ENCODE data around the gene NCAM1.

Gene NCAM1

GRCh38 chr11:113202431-113202830 is 241.2 kb downstream of the NCAM1 start:
- DNase-seq (ENCODE audit: low spot score): peak; percentile 23

- DNase-seq (ENCODE audit: low spot score): no peak
These were observed 242.0 kb downstream of the NCAM1 start for GRCh38 chr11:113203141-113203753.

- no peak for DNase-seq (ENCODE audit: low spot score)
These were observed 243.1 kb downstream of the NCAM1 start for GRCh38 chr11:113204280-113204679.

DNA sequence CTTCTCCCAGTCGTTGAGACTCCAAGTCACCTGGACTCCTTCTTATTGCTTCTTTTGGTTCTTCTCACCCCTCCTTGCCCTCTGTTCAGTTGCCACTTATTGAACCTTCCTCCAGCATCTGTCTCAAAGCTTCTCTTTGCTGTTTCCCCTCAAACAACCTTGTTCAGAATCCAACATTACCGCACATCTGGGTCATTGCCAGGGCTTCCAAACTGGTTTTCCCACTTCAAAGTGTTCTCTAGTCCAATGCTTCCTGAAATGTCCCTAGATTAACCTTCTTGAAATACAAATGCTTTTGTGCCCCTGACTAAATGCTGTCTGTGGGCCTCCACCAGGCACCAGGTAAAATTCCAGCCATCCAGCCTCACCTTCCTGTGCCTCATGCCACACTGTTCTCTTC is 252.3 kb downstream of the NCAM1 start:
- no peak for DNase-seq (ENCODE audit: low spot score)

GRCh38 chr11:113222241-113222640 is 261.0 kb downstream of the NCAM1 start:
- DNase-seq (ENCODE audit: low spot score): no peak

DNA sequence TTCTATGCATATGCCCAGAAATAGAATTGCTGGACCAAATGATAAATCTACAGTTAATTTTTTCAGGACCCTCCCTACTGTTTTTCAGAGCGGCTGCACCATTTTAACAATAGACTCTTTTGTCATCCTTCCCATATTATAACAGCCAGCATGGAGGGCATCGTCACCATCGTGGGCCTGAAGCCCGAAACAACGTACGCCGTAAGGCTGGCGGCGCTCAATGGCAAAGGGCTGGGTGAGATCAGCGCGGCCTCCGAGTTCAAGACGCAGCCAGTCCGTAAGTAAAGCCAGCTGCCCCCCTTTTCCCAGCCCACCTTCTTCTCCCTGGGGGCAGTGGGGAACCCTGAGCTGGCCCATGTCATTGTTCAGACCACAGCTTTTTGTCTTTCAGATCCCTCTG is 273.7 kb downstream of the NCAM1 start:
- no peak for DNase-seq (ENCODE audit: low spot score)

GRCh38 chr11:113237261-113237660 is 276.0 kb downstream of the NCAM1 start:
- no peak for DNase-seq (ENCODE audit: low spot score)

DNA sequence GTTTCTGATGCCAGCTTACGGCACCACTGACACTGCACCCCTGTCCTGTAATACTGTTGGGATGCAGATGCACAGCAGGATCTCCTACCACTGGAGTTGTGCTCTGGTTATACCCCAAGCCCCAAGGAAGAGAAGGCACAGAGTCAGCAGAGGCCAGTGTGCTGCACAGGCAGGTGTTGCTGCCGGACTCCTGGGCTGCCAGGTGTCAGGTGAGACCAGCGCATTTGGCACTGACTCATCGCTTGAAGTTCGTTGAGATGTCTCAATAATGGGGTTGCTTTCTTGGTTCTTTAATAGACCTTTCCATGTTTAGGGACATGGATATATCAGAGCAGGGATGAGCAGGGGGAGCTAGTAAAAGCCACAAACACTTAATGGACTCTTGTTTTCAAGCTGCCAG is 277.5 kb downstream of the NCAM1 start:
- DNase-seq (ENCODE audit: low spot score): no peak

DNA sequence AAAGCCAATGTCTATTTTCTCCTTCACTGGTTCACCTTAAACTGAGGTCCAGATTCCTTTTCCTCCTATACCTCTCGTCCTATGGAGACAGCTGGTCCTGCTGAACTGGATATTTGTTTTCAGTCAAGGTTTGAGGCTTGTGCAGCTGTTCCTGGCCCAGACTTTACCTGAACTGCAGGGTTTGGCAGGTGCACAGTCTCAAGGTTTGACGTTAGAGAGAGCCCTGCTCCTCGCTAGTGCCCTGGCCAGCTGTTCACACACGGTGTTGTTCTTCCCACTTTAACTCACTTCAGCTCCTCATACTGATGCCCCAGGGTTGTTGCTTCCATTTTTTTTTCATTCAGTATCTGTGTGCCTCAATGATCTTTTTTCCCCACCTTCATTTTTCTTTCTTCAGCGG is 279.2 kb downstream of the NCAM1 start:
- DNase-seq (ENCODE audit: low spot score): no peak

- no peak for DNase-seq (ENCODE audit: low spot score)
These were observed 279.8 kb downstream of the NCAM1 start for GRCh38 chr11:113240790-113241635.

- no peak for DNase-seq (ENCODE audit: low spot score)
These were observed 280.4 kb downstream of the NCAM1 start for GRCh38 chr11:113241636-113242054.

- DNase-seq (ENCODE audit: low spot score): no peak
These were observed 280.8 kb downstream of the NCAM1 start for GRCh38 chr11:113242060-113242459.

GRCh38 chr11:113242767-113243397 is 281.7 kb downstream of the NCAM1 start:
- no peak for DNase-seq (ENCODE audit: low spot score)

- DNase-seq (ENCODE audit: low spot score): no peak
These were observed 282.5 kb downstream of the NCAM1 start for GRCh38 chr11:113243696-113244095.

GRCh38 chr11:113245216-113245615 is 284.0 kb downstream of the NCAM1 start:
- DNase-seq (ENCODE audit: low spot score): no peak

- no peak for DNase-seq (ENCODE audit: low spot score)
These were observed 286.0 kb downstream of the NCAM1 start for GRCh38 chr11:113247221-113247620.

- DNase-seq (ENCODE audit: low spot score): no peak
These were observed 286.7 kb downstream of the NCAM1 start for GRCh38 chr11:113247966-113248365.

- DNase-seq (ENCODE audit: low spot score): no peak
These were observed 287.7 kb downstream of the NCAM1 start for GRCh38 chr11:113248702-113249490.

DNA sequence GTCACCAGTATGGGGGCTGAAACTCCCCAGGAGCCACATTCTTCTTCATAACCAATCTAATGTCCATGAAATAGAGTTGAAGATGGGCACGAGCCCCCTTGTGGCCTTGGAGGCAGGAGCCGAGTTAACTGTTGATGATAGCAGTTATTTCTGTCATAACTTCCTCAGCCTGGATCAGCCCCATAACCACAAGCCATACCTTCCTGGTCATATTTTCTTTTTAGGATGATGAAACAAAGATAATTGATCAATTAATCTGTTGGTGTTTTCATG is 288.2 kb downstream of the NCAM1 start:
- DNase-seq (ENCODE audit: low spot score): no peak

DNA sequence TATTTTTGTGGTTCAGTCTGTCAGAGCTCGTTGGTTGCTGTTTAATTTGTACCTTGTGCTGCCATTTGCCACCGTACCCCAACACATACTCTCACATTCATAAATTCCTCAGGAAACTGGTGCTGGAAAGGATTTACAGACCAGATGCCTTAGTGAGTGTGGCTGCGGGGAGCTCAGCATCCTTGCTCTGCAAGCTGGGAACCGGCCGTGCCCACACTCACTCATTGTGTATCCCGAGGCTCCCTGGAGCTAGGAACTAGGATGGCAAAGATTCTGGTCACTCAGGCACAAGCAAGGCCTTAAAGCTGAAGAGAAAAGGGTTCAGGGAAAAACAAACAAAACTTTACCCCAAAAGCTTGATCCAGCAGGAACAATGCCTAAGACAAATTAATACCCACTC is 288.6 kb downstream of the NCAM1 start:
- no peak for DNase-seq (ENCODE audit: low spot score)

DNA sequence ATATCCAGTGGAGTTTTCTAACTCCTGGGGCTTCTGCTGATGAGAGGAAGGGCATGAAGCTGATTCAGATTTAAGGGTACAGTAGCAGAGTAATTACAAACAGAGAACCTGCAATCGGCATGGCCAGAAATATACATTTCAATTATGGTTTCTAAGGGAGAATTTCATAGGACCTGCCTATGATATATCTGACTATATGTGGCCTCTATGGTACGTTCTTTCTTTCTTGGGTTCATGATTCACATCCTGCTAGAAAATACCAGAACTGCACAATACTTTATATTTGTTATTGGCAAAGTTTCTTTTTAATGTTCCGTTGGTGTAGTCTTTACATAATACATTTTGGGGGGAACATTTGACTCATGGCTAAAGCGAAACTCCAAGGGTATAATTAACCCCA is 290.1 kb downstream of the NCAM1 start:
- no peak for DNase-seq (ENCODE audit: low spot score)

DNA sequence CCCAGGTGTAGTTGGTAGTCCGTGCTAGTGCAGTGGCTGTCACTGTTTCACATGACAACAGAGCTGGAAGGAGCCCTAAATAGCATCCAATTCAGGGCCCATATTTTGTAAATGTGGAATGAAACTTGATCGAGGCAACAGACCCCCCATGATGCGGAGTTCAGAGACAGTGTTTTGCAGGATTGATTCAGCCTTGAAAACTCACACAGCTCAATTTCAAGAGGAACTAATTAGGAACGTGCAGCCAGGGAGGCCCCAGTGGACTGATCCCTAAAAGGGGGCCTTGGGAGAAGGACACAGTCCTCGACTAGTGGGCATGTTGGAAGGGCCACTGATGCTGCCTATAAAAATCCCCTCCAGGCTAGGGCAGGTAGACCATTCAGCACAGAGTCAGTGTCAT is 292.2 kb downstream of the NCAM1 start:
- no peak for DNase-seq (ENCODE audit: low spot score)

- DNase-seq (ENCODE audit: low spot score): no peak
These were observed 293.9 kb downstream of the NCAM1 start for GRCh38 chr11:113255096-113255495.
